GM19397 (cell line): ENCODE measurements around the gene URAD.
"Not testable (repeated sequence)": the region's sequence is repeated elsewhere in the genome, so short reads cannot be mapped to it uniquely, and the experiment has no call there.

Experiments used
- ATAC-seq: cut with Tn5 transposase; IDR thresholded peaks from one replicate; pipeline ENCODE4 v1.9.1; 2021; ENCODE audit warnings: mild to moderate bottlenecking, moderate library complexity; ENCODE audit not compliant: unreplicated experiment

URAD gene

GRCh38 chr13:27971236-27971645 is 17.3 kb downstream of the URAD start:
- no peak for ATAC-seq

- ATAC-seq: no peak
Observed at GRCh38 chr13:27970382-27971235, 17.9 kb downstream of the URAD start.

GRCh38 chr13:27969866-27970229 is 18.6 kb downstream of the URAD start:
- ATAC-seq: no peak

- ATAC-seq: no peak
Observed at GRCh38 chr13:27969082-27969865, 19.2 kb downstream of the URAD start, which contains the start of gene CDX2. Gene CDX2, minus strand, starts transcription at chr13:27969315. Its CDS starts 309 bp downstream, at chr13:27969006.

- ATAC-seq: no peak
Observed at GRCh38 chr13:27968316-27969081, 20.0 kb downstream of the URAD start.

- ATAC-seq: no peak
Observed at GRCh38 chr13:27967736-27968315, 20.7 kb downstream of the URAD start.

- ATAC-seq: no peak
Observed at GRCh38 chr13:27967203-27967735, 21.2 kb downstream of the URAD start.

GRCh38 chr13:27966641-27967202 is 21.8 kb downstream of the URAD start:
- no peak for ATAC-seq

- ATAC-seq: no peak
Observed at GRCh38 chr13:27965740-27966640, 22.5 kb downstream of the URAD start.

GRCh38 chr13:27965343-27965739 is 23.2 kb downstream of the URAD start:
- no peak for ATAC-seq

- no peak for ATAC-seq
Observed at GRCh38 chr13:27964741-27965323, 23.7 kb downstream of the URAD start.

GRCh38 chr13:27964206-27964605 is 24.3 kb downstream of the URAD start:
- ATAC-seq: not testable (repeated sequence)

GRCh38 chr13:27963491-27963890 is 25.0 kb downstream of the URAD start:
- ATAC-seq: no peak

GRCh38 chr13:27962982-27963381 is 25.5 kb downstream of the URAD start:
- no peak for ATAC-seq

- ATAC-seq: no peak
Observed at GRCh38 chr13:27962128-27962841, 26.2 kb downstream of the URAD start.

- no peak for ATAC-seq
Observed at GRCh38 chr13:27961227-27962085, 27.0 kb downstream of the URAD start.
